Peyer's patch (tissue), 4 donors: ENCODE data around the gene HMGA1. TPM values are rescaled to one million over a fixed set of nuclear protein-coding genes. Genes with fewer than 3 reads are reported as not detected.
A peak's percentile ranks its signal among the peaks of the same experiment; 100 is the strongest.

Source experiments
- DNase-seq, 3 donors: peaks; one replicate each; pipeline ENCODE4 v3.0.0-alpha.2; 2017 to 2019
- H3K27ac ChIP-seq, 4 donors: fragments of 200-600 bp; sonication (generic); one replicate each; pipeline ENCODE4 v1.5.1; 2016 to 2019
- H3K27me3 ChIP-seq, 2 donors: fragments of 200-600 bp; sonication (generic); one replicate each; pipeline ENCODE4 v1.5.1; 2019
- H3K36me3 ChIP-seq, 3 donors: fragments of 200-600 bp; sonication (generic); one replicate each; pipeline ENCODE4 v1.5.1; 2016 to 2019
- H3K4me1 ChIP-seq, 4 donors: fragments of 200-600 bp; sonication (generic); one replicate each; pipeline ENCODE4 v1.5.1; 2016 to 2019
- H3K4me3 ChIP-seq, 4 donors: fragments of 200-600 bp; sonication (generic); 1 replicate in 3 of 4; 2 replicates in 1 of 4; pipeline ENCODE4 v1.5.1; 2016 to 2019; ENCODE audit warnings: mild to moderate bottlenecking in 1 of 4
- H3K9me3 ChIP-seq, 4 donors: fragments of 200-600 bp; sonication (generic); one replicate each; pipeline ENCODE4 v1.5.1; 2016 to 2019; ENCODE audit warnings: mild to moderate bottlenecking in 1 of 4
- CTCF ChIP-seq, 6 experiments: fragments of 450-650 bp in 4 of 6; fragments of 200-600 bp in 2 of 6; sonication (generic) in 1 of 6; IDR thresholded peaks; one replicate each; pipeline ENCODE4 v1.5.1; 2017 to 2019; ENCODE audit warnings: antibody characterized with exemption in 6 of 6, mild to moderate bottlenecking in 3 of 6, moderate library complexity in 1 of 6
- POLR2A ChIP-seq, 2 donors: fragments of 450-650 bp; IDR thresholded peaks; one replicate each; pipeline ENCODE4 v1.5.1; 2017; ENCODE audit warnings: antibody characterized with exemption in 2 of 2, mild to moderate bottlenecking in 2 of 2, moderate library complexity in 2 of 2
- total RNA-seq, 4 donors: library from RNA; depleted of rRNA; stranded (reverse); fragments of >200 nt; gene quantifications; one replicate each; pipeline ENCODE4 v1.1.0, GENCODE V29; 2016

The HMGA1 gene, protein sequence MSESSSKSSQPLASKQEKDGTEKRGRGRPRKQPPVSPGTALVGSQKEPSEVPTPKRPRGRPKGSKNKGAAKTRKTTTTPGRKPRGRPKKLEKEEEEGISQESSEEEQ
- 100 to 1,000 TPM in 1 of 4 donors, 10 to 100 TPM in 3; 71.3 to 102 (median 90.7) TPM for total RNA-seq

- Histone ChIP-seq H3K9me3 (no peaks in the 10 kb centered on the region), H3K4me1 (peaks cover 0 to 35% (median 3%) of the 10 kb centered on the region in 4 donors), H3K27me3 (no peaks in the 10 kb centered on the region), H3K4me3 (peak within 1 kb of the TSS; percentile 61 to 88 (median 70)), H3K36me3 (peaks cover 0 to 11% (median 0%) of the 10 kb centered on the region in 3 donors), H3K27ac (peak within 1 kb of the TSS; percentile 91 to 98 (median 94))
- TF ChIP-seq POLR2A (IDR thresholded peaks at IDR 0.05) = peak; percentile 96 to 98
- TF ChIP-seq CTCF (IDR thresholded peaks at IDR 0.05) = no peak
- peak; percentile 92 to 97 (median 93) for DNase-seq
Observed at GRCh38 chr6:34236443-34237315, at the start of gene HMGA1. TSS of gene HMGA1 (plus strand) at chr6:34236873. CDS start at chr6:34240781, 3,908 bp downstream.

- H3K27ac ChIP-seq = peak overlapping the region in 1 of 4 donors; percentile 5
- H3K4me3 ChIP-seq = no peak overlapping the region
- no peaks in the 10 kb centered on the region for H3K9me3 ChIP-seq
- no peaks in the 10 kb centered on the region for H3K27me3 ChIP-seq
- H3K36me3 ChIP-seq = no peaks in the 10 kb centered on the region
- peak in 2 of 3 donors; percentile 72 to 81 for DNase-seq
- TF ChIP-seq POLR2A (IDR thresholded peaks at IDR 0.05) = no peak
- no peak for TF ChIP-seq CTCF (IDR thresholded peaks at IDR 0.05)
- H3K4me1 ChIP-seq = no peaks in the 10 kb centered on the region
Observed at GRCh38 chr6:34189806-34190503, 46.7 kb upstream of the HMGA1 start.

DNA sequence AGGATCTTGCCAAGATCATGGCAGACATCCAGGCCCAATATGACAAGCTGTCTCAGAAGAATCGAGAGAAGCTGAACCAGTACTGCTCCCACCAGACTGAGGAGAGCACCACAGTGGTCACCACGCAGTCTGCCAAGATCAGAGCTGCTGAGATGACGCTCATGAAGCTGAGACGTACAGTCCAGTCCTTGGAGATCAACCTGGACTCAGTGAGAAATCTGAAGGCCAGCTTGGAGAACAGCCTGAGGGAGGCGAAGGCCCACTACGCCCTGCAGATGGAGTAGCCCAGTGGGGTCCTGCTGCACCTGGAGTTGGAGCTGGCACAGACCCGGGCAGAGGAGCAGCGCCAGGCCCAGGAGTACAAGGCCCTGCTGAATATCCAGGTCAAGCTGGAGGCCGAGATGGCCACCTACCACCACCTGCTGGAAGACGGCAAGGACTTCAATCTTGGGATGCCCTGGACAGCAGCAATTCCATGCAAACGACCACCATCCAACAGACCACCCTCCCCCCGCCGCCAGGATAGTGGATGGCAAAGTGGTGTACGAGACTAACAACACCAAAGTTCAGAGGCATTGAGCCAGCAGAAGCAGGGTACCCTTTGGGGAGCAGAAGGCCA is 46.1 kb upstream of the HMGA1 start:
- no peak overlapping the region for H3K4me3 ChIP-seq
- peak overlapping the region in 1 of 4 donors; percentile 5 for H3K27ac ChIP-seq
- H3K36me3 ChIP-seq = no peaks in the 10 kb centered on the region
- TF ChIP-seq CTCF (IDR thresholded peaks at IDR 0.05) = no peak
- no peak for TF ChIP-seq POLR2A (IDR thresholded peaks at IDR 0.05)
- peak in 1 of 3 donors; percentile 29 for DNase-seq
- H3K27me3 ChIP-seq = no peaks in the 10 kb centered on the region
- no peaks in the 10 kb centered on the region for H3K9me3 ChIP-seq
- H3K4me1 ChIP-seq = no peaks in the 10 kb centered on the region

GRCh38 chr6:34194772-34195171 is 41.9 kb upstream of the HMGA1 start:
- Histone ChIP-seq H3K36me3 (no peaks in the 10 kb centered on the region), H3K27me3 (no peaks in the 10 kb centered on the region), H3K4me1 (peaks cover 0 to 11% (median 5%) of the 10 kb centered on the region in 4 donors), H3K4me3 (no peak overlapping the region), H3K27ac (no peak overlapping the region), H3K9me3 (no peaks in the 10 kb centered on the region)
- DNase-seq = no peak
- TF ChIP-seq CTCF (IDR thresholded peaks at IDR 0.05) (no peak), POLR2A (IDR thresholded peaks at IDR 0.05) (no peak)

GRCh38 chr6:34195726-34196115 is 41.0 kb upstream of the HMGA1 start:
- no peak overlapping the region for H3K27ac ChIP-seq
- peak overlapping the region in 2 of 4 donors; percentile 64 to 73 for H3K4me3 ChIP-seq
- no peaks in the 10 kb centered on the region for H3K9me3 ChIP-seq
- no peaks in the 10 kb centered on the region for H3K27me3 ChIP-seq
- H3K36me3 ChIP-seq = no peaks in the 10 kb centered on the region
- no peak for DNase-seq
- TF ChIP-seq POLR2A (IDR thresholded peaks at IDR 0.05) (no peak), CTCF (IDR thresholded peaks at IDR 0.05) (no peak)
- H3K4me1 ChIP-seq = peaks cover 0 to 11% (median 5%) of the 10 kb centered on the region in 4 donors
